HG03064 (cell line): Measurements from ENCODE around the gene HOXA5.

Experiments
- ATAC-seq: cut with Tn5 transposase; IDR thresholded peaks from one replicate; pipeline ENCODE4 v1.9.1; 2021; ENCODE audit warnings: low read depth; ENCODE audit not compliant: unreplicated experiment

Gene HOXA5

DNA sequence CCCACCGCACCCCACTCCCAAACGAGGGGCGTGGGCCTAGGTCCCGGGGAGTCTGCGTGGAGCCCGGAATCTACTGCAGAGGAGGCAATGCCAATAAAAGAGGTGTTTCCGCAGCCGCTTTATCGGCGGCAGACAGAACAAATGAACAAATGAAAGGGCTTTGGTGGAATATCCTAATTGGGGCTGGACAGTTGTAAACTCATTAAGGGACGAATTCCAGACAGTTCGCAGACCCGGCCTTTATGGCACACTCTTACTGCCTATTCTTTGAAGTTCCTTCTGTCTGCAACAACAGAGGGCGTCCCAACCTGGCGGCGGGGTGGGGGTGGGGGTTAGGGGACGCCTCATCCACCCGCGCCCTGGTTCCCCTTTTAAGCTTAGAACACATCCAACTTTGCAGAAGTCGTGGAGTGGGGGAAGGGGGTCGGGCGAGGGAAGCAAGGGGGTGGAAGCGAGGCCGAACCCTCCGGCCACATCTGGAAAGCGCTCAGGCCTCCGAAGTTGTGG is 17.8 kb upstream of the HOXA5 start:
- no peak for ATAC-seq

GRCh38 chr7:27160546-27161213 is 17.2 kb upstream of the HOXA5 start:
- ATAC-seq = no peak

DNA sequence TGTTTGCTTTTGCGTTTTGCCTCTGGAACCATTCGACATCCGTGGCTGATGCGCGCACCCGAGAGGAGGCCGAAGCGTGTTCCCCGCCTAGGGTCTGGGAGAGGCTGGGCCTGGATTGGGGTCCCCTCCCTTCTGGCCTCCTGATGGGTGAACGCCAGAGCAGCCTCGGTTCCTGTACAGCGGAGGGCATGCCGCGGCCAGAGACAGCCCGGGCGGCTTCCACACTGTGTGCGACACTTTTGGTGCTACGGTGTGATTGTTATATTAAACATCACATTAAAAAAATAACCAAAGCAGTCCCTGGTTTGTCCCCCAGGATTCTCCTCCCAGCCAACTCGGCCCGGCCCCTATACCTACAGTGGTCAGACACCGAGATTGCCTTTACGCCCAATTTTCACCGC is 16.7 kb upstream of the HOXA5 start:
- ATAC-seq = no peak

GRCh38 chr7:27159266-27160144 is 16.0 kb upstream of the HOXA5 start:
- ATAC-seq = no peak

DNA sequence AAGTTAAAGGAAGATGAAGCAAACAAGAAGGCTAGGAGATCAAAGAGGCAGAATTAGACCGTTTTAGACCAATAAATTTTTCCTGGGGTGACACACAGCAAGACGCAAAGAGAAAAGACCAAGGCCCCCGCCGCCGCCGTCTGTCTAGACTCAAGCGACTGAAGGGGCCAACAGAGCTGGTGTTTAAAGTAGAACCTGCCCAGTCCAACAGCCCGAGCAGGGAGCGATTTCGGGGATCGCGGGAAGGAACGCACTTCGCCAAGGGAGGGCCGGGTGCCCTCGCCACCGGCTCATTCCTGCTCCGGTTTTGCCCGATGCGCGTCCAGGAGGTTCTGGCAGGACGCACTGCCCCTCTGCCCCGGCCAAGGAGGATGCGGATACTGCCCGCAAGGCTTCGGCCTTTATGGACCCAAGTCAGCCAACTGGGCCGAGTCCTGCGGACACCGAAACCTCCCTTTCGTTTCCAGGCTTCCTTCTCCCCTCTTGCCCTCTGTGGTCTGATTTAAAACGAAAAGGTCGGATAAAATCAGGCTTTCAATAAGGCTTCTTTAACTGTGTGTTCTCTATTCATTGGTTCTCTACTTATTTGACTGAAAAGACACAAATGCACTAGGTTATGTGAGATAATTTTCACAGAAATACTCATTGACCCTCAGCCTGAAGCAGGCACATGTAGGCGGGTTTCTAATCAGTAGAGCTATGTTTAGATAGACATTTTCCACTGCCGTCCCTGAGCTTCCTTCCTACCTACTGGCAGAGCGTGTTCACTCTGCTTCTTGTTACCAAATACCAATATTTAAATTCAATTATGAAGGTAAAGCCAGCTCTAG is 15.2 kb upstream of the HOXA5 start:
- ATAC-seq = no peak

DNA sequence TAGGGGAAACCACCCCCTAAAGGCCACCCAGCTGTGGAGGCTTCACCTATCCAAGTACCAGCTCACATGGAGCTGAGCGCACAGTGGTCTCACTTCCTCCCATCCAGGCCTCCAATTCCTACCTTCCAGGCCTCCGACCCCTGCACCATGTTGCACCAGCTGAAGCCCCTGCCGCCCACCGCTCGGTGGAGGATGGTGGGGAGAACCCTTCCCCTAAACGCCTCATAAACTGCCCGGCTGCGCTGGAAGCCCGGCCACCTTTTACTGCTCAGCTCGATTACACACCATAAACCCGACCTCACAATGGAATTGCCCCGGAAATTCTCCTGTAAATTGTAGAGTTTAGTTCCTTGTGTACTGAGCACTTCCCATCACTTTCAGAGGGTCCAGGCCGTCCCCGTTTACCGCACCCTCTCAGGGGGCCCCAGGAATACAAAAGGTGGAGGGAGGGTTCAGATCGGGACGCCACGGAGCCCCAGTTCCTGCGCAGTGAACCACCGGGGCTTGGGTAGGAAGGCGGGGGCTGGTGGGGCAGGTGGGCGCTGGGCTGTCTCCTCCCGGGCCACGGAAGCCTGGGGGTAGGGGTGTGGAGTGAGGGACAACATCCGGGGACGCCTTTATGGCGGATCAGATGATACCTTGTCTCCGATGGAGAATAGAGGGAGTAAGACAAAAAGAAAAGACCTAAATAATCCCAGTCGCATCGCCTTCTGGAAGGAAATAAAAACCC is 14.4 kb upstream of the HOXA5 start:
- no peak for ATAC-seq

- no peak for ATAC-seq
These were observed 13.6 kb upstream of the HOXA5 start for GRCh38 chr7:27156916-27157701.

DNA sequence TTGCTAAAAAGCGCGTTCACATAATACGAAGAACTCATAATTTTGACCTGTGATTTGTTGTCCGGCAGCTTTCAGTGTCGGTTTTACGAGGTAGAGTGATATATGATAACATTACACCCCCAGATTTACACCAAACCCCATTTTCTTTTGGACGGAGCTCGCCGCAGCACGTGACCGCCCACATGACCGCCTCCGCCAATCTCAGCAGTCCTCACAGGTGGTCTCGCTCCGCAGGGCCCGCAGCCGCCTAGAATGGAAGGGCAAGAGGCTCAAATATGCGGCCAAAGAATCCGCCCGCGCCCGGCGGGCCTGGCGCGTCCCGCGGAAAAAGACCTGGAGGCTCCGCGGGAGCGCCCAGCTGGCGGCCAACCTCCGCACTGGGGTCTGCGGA is 13.0 kb upstream of the HOXA5 start, which contains the start of gene HOXA7:
Gene HOXA7, minus strand, starts transcription at position 168 of the 391 bp plus-strand sequence. Its CDS starts 130 bp downstream, at position 38.
- ATAC-seq = no peak

- ATAC-seq = no peak
These were observed 12.5 kb upstream of the HOXA5 start for GRCh38 chr7:27155816-27156507.

- no peak for ATAC-seq
These were observed 11.7 kb upstream of the HOXA5 start for GRCh38 chr7:27154901-27155815.

DNA sequence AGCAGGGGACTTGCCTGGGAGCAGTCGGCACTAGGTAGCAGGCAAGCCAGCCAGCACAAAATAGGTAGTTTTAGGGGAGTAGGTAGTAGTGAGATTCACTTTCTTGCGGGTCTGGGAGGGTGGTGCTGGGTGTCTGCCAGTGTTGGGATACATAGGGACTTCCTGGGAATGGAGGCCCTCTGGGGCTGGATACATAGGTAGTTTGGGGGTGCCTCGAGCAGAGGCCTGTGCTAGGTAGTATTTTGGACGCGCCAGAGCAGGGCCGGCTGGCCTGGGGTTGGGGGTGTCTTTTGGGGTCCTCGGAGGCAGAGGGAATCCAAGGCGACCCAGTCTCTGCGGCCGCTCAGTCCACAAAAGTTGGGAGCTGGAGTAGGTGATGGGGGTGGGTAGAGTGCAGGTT is 10.9 kb upstream of the HOXA5 start:
- no peak for ATAC-seq

GRCh38 chr7:27153526-27153925 is 10.0 kb upstream of the HOXA5 start:
- ATAC-seq = no peak

GRCh38 chr7:27152816-27153442 is 9.4 kb upstream of the HOXA5 start:
- ATAC-seq = no peak

DNA sequence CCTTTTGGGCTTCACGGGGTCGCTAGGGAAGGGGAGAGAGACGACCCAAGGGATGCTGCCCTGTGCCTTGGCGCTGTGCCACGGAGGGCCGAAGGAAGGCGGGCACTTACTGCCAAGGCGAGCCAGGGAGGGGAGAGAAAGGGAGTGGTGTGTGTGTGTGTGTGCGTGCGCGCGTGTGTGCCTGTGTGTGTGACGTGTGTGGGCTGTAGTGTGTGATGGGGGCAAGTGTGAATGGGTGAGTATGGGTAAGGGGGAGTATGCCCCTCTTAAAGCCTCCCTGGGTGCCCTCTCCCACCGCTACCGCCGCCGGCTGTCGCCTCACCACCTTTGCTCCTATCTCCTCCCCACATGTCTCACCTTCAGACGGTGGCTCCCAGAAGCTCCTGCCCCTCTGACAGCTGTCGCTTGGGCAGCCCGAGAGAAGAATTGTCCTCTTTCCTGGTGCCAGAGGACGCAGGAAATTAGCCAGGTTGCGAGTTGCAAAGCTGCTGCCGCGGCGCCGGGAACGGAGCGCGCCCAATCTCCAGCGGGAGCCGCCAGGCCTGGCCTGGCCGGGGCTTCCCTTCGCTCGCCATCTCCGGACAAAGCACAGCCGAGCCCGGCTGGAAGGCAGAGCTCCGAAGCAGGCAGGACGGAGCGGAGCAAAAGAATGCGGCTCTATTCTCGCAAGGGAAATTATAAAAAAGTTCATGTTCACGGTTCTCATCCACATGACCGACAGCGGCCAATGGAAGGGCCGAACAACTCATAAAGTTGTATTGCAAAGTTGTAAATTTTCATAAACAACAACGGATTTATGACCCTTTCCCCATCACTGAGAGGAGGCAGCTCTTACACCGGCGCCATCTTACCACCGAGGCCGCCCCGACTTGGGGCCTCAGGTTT is 8.7 kb upstream of the HOXA5 start, which contains the start of gene HOXA3:
Gene HOXA3, minus strand, starts transcription at position 653 of the 885 bp plus-strand sequence. CDS start 41,943 bp downstream, outside the sequence.
- ATAC-seq = no peak

- ATAC-seq = no peak
These were observed 8.0 kb upstream of the HOXA5 start for GRCh38 chr7:27151341-27151930.
